ENCODE results near the gene RNF220.

The RNF220 gene

DNA sequence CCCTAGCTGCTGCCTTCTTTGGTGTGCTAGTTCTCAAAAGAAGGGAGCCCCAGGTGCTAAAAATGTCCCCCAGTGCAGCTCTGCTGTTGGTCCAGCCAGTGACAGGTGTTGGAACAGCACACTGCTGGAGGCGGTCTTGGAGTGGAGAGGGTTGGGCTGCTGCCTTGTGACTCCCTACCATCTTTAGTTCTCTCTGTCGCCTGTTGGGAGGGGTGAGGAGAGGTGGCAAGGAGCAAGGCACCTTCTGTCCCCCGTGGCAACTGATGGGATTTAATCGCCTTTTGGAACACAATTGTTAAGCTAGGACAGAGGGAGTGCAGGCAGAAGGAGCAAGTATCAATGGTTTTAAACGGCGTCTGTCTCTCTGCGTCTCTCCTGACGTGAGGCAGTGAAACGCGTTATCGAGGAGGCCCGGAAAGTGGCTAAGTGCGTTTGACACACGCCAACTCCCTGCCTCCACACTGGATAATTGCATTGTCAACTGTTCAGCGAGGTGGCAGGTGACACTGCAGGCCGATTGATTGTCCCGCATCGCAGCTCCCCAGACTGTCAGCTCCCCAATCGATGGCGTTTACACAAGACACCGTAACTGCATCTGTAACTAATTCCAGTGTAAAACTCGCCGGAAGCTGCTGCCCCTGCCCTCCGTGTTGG is 235.3 kb downstream of the RNF220 start:
- TF ChIP-seq TAF1 (IDR thresholded peaks at IDR 0.05; ENCODE audit: borderline replicate concordance, low read depth, low read length) = no peak
- TF ChIP-seq POLR2A (IDR thresholded peaks at IDR 0.05; ENCODE audit: low read depth, low read length) = no peak
- TF ChIP-seq POLR2AphosphoS5 (IDR thresholded peaks at IDR 0.05; ENCODE audit: low read depth, low read length) = no peak
- DNase-seq (ENCODE audit: insufficient read length) (no peak), FAIRE-seq (no peak)

DNA sequence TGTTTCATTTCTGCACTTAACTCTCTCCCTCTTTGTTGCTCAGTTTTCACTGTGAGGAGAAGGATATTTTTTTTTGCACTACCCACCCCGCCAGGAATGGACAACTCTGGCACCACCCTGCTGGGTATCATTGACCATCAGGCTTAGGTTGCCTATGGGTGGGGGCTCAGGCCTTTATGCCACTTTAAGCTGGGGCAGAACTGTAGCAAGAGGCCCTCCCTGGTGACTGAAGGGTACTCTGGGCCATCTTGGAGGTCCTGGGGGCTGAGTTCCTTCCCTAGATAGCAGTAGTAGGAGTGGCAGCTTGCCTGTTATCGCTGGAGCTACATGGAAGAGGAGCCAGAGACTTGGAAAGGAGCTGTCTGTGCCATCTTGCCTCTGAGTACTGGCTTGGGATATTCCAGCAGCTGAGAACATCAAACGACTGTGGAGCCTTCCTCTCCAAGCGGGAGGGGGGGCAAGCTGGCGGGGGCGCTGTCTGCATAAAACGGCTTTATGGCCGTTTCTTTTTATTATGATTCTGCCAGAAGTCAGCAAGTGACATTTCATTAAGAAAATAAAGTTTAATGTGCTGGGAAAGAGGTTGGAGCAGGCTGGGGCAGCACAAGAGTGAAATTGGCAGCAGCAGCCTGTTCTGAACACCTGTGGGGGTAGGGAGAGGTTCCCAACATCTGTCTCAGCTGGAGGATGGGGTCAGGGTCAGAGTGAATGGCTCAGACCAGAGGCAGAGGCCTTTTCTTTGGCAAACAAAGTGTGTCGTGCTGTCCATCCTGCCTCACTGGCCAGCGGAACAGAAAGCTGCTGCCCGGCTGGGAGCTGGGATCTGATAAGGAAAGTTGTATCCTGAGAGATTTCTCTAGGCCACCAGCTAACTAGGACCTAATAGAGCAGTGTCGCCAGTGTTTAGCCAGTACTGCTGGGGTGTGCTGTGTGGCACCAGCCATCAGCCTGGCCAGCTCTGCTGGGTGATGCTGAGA is 236.4 kb downstream of the RNF220 start:
- no peak for FAIRE-seq
- no peak for TF ChIP-seq POLR2A (IDR thresholded peaks at IDR 0.05; ENCODE audit: low read depth, low read length)
- no peak for TF ChIP-seq POLR2AphosphoS5 (IDR thresholded peaks at IDR 0.05; ENCODE audit: low read depth, low read length)
- no peak for TF ChIP-seq TAF1 (IDR thresholded peaks at IDR 0.05; ENCODE audit: borderline replicate concordance, low read depth, low read length)
- no peak for DNase-seq (ENCODE audit: insufficient read length)

DNA sequence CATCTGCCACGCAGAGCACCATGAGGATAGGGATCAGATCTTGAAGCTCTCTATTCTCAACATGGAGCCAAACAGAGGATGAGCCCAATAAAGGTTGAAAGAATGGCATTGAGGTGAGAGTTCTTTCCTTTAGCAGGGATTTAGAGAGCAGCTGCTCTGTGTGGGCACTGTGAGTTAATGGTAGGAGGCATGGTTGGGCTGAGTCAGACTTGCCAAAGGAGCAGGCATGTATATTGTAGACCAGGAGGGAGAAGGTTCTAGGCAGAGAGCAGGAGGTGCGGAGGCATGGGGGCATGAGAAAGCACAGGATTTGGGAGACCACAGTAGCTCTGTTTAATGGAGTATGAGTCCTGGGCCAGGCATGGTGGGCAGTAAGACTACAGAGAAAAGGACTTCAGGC is 237.2 kb downstream of the RNF220 start:
- no peak for DNase-seq (ENCODE audit: insufficient read length)
- no peak; the same call in 1 of the 2 replicates for TF ChIP-seq POLR2A (IDR thresholded peaks at IDR 0.05; ENCODE audit: low read depth, low read length)
- TF ChIP-seq TAF1 (IDR thresholded peaks at IDR 0.05; ENCODE audit: borderline replicate concordance, low read depth, low read length) = no peak
- TF ChIP-seq POLR2AphosphoS5 (IDR thresholded peaks at IDR 0.05; ENCODE audit: low read depth, low read length) = no peak
- no peak for FAIRE-seq

DNA sequence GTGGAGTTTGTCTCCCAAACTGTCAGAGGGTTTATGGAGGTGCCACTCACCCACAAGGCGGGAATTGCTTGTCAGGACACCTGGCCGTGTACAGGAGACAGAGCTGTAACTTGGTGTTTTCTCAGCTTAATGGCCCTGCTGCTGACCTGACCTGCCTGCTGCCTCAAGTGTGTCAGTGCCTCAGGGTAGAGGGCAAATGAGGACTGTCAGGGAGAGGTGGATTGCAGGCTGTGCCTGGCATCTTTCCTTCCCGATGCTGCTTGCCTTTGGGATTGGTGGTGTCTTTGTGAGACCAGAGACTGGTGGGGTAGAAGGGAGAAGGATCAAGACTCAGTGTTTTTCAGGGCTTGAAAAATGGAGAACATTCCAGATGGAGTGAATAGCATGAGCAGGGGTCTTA is 237.9 kb downstream of the RNF220 start:
- TF ChIP-seq POLR2AphosphoS5 (IDR thresholded peaks at IDR 0.05; ENCODE audit: low read depth, low read length) = no peak; the same call in 1 of the 2 replicates
- no peak; the same call in 1 of the 2 replicates for TF ChIP-seq POLR2A (IDR thresholded peaks at IDR 0.05; ENCODE audit: low read depth, low read length)
- no peak for TF ChIP-seq TAF1 (IDR thresholded peaks at IDR 0.05; ENCODE audit: borderline replicate concordance, low read depth, low read length)
- DNase-seq (ENCODE audit: insufficient read length) (no peak), FAIRE-seq (no peak)

DNA sequence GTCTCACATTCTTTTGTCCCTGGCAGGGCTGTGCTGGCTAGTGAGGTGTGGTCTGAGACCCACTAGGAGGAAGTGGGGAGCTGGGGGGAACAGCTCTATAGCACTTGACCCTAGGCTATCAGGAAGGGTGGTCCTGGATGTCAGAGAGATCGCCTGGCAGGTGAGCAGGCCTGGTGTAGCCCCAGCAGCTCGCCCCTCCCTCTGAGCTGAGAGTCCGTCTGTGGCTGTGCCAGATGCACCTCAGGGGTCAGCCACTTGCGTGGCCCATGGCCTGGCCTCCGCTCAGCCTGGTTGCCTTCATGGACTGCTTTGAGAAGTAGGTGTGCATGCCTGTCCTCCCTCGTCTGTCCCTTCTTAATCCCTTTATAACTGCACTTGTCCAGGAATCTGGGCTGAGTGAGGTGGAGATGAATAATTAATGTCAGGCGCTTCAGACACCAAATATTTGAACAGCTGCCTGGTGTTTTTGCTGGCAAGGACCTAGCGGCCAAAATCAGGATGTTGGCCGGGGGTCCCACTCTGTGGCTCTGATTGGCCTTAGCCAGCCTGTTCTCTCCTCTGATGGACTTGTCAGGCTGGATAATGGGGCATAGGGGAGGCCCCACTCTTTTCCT is 238.8 kb downstream of the RNF220 start:
- TF ChIP-seq POLR2A (IDR thresholded peaks at IDR 0.05; ENCODE audit: low read depth, low read length) = peak; percentile 6; the same call in 1 of the 2 replicates
- no peak for TF ChIP-seq POLR2AphosphoS5 (IDR thresholded peaks at IDR 0.05; ENCODE audit: low read depth, low read length)
- FAIRE-seq = no peak
- DNase-seq (ENCODE audit: insufficient read length) = no peak

DNA sequence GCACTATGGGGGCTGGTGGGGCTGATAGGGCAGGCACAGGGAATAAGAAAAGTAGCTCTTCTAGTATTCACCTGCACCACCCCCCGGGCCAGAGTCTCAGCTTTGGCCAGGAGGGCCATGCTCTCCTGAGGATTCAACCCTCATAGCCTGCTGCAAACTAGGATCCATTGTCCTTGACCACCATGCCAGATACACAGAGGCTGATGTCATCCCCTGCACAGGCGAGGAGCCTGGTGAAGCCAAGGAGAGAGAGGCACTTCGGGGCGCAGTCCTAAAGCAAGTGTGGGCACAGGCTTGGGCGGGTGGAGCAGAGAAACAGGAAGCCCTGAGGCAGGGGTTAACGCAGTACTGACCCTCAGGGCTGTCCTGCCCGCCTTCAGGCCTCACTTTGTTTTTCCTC is 239.8 kb downstream of the RNF220 start:
- TF ChIP-seq POLR2A (IDR thresholded peaks at IDR 0.05; ENCODE audit: low read depth, low read length) (no peak), POLR2AphosphoS5 (IDR thresholded peaks at IDR 0.05; ENCODE audit: low read depth, low read length) (no peak; the same call in 1 of the 2 replicates), TAF1 (IDR thresholded peaks at IDR 0.05; ENCODE audit: borderline replicate concordance, low read depth, low read length) (no peak)
- DNase-seq (ENCODE audit: insufficient read length) = no peak
- FAIRE-seq = no peak

DNA sequence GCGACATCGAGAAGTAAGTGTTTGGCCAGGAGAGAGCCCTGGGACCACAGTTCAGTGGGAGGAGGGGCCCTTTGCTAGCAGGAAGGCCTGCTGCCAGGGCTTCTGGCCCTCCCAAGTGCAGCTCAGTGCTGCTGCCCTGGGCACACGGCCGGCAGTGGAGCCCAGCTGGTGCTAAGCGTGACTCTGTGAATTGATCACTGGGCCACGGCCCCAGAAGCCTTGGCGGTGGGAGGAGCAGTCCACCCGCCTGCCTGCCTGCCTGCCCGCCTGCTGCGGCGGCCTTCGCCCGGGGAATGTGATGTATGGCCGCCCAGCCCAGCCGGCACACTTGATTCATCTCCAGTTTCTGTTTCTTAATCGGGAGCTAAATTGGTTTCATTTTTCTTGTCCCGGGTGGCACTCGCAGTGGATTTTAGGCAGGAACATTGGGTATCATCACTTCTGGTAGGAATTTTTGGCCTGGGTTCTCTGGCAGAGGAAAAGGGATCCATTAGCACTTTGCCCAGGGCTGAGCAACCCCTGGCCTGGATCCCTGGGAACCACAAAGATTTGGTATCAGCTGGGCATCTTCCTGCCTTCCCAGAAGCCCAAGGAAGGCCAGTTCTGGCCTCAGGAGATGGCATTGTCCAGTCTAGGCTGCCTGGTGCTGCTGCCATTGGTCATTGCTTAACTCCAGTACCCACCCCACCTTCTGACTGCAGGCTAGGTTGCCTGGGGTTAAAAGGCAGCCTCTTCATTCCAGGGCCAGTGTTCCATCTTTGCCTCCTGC is 240.6 kb downstream of the RNF220 start:
- DNase-seq (ENCODE audit: insufficient read length) (no peak), FAIRE-seq (no peak)
- TF ChIP-seq TAF1 (IDR thresholded peaks at IDR 0.05; ENCODE audit: borderline replicate concordance, low read depth, low read length) (no peak), POLR2AphosphoS5 (IDR thresholded peaks at IDR 0.05; ENCODE audit: low read depth, low read length) (no peak), POLR2A (IDR thresholded peaks at IDR 0.05; ENCODE audit: low read depth, low read length) (no peak)

DNA sequence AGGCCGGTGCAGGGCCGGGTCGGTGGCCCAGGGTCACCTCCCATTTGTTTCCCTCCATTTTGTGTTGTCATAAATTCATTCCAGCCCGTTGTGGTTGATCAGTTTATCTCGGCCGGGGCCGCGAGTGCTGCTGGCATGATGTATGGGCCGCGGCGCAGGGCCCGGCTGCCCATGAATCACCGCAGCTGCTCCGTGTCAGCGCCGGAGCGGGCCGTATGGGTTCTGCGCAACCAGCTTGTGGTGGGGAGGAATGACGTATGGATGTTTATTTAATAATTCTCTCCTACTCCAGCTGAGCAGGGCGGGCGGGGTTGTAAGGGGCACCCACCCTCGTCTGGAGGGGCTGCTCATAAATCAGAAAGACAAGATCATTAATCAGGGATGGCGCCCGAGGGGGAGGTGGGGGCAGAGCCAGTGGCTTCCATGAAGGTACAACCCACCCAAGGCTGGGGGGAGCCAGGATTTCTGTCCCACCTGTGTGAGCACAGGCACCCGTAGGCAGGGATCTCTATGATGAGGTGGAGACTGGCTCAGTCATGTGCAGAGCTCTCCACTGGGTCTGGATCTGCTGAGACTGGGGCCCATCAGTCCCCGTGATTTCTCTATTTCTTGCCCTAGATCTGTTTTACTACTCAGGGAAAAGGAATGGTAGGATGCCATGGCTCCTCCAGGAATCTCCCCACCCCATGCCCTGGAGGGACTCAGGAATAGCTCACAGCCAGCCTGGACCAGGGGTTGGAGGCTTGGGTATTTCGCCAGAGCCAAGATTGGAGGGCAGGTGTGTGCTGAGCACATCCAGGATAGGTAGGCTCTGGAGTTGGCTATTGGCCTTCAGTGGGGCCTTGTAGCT is 241.4 kb downstream of the RNF220 start:
- FAIRE-seq (no peak), DNase-seq (ENCODE audit: insufficient read length) (no peak)
- TF ChIP-seq TAF1 (IDR thresholded peaks at IDR 0.05; ENCODE audit: borderline replicate concordance, low read depth, low read length) (no peak), POLR2A (IDR thresholded peaks at IDR 0.05; ENCODE audit: low read depth, low read length) (no peak), POLR2AphosphoS5 (IDR thresholded peaks at IDR 0.05; ENCODE audit: low read depth, low read length) (no peak)

DNA sequence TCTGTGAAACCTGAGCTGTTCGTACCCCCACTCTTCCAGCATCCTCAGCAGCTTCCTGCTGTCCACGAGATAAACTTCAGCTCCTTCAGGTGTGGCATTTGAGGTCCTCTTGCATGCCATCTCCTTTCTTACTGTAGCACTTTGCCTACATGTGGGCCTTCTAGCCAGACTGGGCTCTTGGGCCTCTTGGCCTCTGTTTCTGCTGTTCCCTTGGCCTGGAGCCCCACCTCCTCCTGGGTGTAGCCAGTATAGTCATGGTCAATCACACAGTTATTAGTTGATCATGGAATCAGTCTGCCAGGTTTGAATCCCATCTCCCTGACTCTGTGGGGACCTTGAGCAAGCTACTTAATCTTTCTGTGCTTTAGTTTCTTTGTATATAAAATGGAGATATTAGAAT is 242.8 kb downstream of the RNF220 start:
- TF ChIP-seq POLR2A (IDR thresholded peaks at IDR 0.05; ENCODE audit: low read depth, low read length) = no peak
- TF ChIP-seq TAF1 (IDR thresholded peaks at IDR 0.05; ENCODE audit: borderline replicate concordance, low read depth, low read length) = no peak
- no peak for TF ChIP-seq POLR2AphosphoS5 (IDR thresholded peaks at IDR 0.05; ENCODE audit: low read depth, low read length)
- no peak for FAIRE-seq
- DNase-seq (ENCODE audit: insufficient read length) = no peak

Measured in GM12892 (cell line).